Ovary (tissue), 3 donors: Measurements from ENCODE around the gene GOLGA8M.
"Not testable (repeated sequence)": the region's sequence is repeated elsewhere in the genome, so short reads cannot be mapped to it uniquely, and the experiment has no call there.

Experiments used
- CTCF ChIP-seq, 3 donors: fragments of 450-650 bp in 2 of 3; fragments of 200-600 bp in 1 of 3; IDR thresholded peaks; one replicate each; pipeline versions ENCODE4 v1.5.1 to v1.8.0; 2016 to 2022; ENCODE audit warnings: antibody characterized with exemption in 3 of 3, mild to moderate bottlenecking in 1 of 3
- EP300 ChIP-seq: sonication (generic); formaldehyde crosslinking; IDR thresholded peaks from one replicate; pipeline ENCODE4 v1.6.1; 2017; ENCODE audit warnings: antibody characterized with exemption
- POLR2A ChIP-seq: fragments of 450-650 bp; IDR thresholded peaks from one replicate; pipeline ENCODE4 v1.6.1; 2017; ENCODE audit warnings: antibody characterized with exemption, mild to moderate bottlenecking, moderate library complexity
- donor health status: DM: no; HTN: no; CAD: no.

- TF ChIP-seq POLR2A; CTCF (IDR thresholded peaks at IDR 0.05); EP300: not testable (repeated sequence)
These were observed 26.5 kb upstream of the GOLGA8M start for GRCh38 chr15:28738590-28739292.
